GM18517 (cell line): ENCODE data around the gene ZNF669.

Experiments
- ATAC-seq: cut with Tn5 transposase; IDR thresholded peaks from one replicate; pipeline ENCODE4 v1.9.1; 2021; ENCODE audit warnings: mild to moderate bottlenecking, moderate library complexity; ENCODE audit not compliant: unreplicated experiment

ZNF669 gene

GRCh38 chr1:247111700-247112478, 7.7 kb upstream of the ZNF669 start:
- ATAC-seq, result no peak

GRCh38 chr1:247111259-247111699, 7.1 kb upstream of the ZNF669 start:
- no peak for ATAC-seq

- no peak for ATAC-seq
Measured at GRCh38 chr1:247110627-247111258, 6.6 kb upstream of the ZNF669 start.

- ATAC-seq, result no peak
Measured at GRCh38 chr1:247107694-247108093, 3.5 kb upstream of the ZNF669 start.

GRCh38 chr1:247105966-247106365, 1.8 kb upstream of the ZNF669 start:
- no peak for ATAC-seq

GRCh38 chr1:247104965-247105364, 809 bp upstream of the ZNF669 start:
- no peak for ATAC-seq

- no peak for ATAC-seq
Measured at GRCh38 chr1:247102381-247102780, 1.8 kb downstream of the ZNF669 start.

- ATAC-seq, result no peak
Measured at GRCh38 chr1:247100676-247101279, 3.4 kb downstream of the ZNF669 start.

GRCh38 chr1:247096958-247097357, 7.2 kb downstream of the ZNF669 start:
- ATAC-seq, result no peak

- no peak for ATAC-seq
Measured at GRCh38 chr1:247096544-247096943, 7.6 kb downstream of the ZNF669 start.

- ATAC-seq, result no peak
Measured at GRCh38 chr1:247096112-247096511, 8.0 kb downstream of the ZNF669 start.

- ATAC-seq, result no peak
Measured at GRCh38 chr1:247090455-247090854, 13.7 kb downstream of the ZNF669 start.

- ATAC-seq, result no peak
Measured at GRCh38 chr1:247089616-247090375, 14.4 kb downstream of the ZNF669 start.

- no peak for ATAC-seq
Measured at GRCh38 chr1:247088967-247089366, 15.2 kb downstream of the ZNF669 start.

GRCh38 chr1:247087256-247087655, 16.9 kb downstream of the ZNF669 start:
- ATAC-seq, result no peak

- no peak for ATAC-seq
Measured at GRCh38 chr1:247085310-247085709, 18.8 kb downstream of the ZNF669 start.

GRCh38 chr1:247084771-247085170, 19.4 kb downstream of the ZNF669 start:
- no peak for ATAC-seq

GRCh38 chr1:247079141-247079874, 24.8 kb downstream of the ZNF669 start:
- no peak for ATAC-seq

- ATAC-seq, result peak; percentile 98
Measured at GRCh38 chr1:247078258-247079140, 25.7 kb downstream of the ZNF669 start, which contains the start of gene ZNF670. TSS of gene ZNF670 (minus strand) at chr1:247078811. CDS start at chr1:247078596, 215 bp downstream.

- ATAC-seq, result peak; percentile 16
Measured at GRCh38 chr1:247077876-247078257, 26.3 kb downstream of the ZNF669 start.
